ENCODE results near the gene PRSS50.
A peak's percentile ranks its signal among the peaks of the same experiment; 100 is the strongest.
"Not testable (repeated sequence)": the region's sequence is repeated elsewhere in the genome, so short reads cannot be mapped to it uniquely, and the experiment has no call there.

Gene PRSS50

GRCh38 chr3:46706771-46707582 is 10.7 kb downstream of the PRSS50 start:
- DNase-seq: no peak

- no peak for DNase-seq
Measured at GRCh38 chr3:46705751-46706552, 11.7 kb downstream of the PRSS50 start.

GRCh38 chr3:46705022-46705530 is 12.6 kb downstream of the PRSS50 start:
- peak; percentile 75 for DNase-seq

GRCh38 chr3:46704346-46704745 is 13.3 kb downstream of the PRSS50 start:
- not testable (repeated sequence) for DNase-seq

- no peak for DNase-seq
Measured at GRCh38 chr3:46703013-46703520, 14.6 kb downstream of the PRSS50 start.

- no peak for DNase-seq
Measured at GRCh38 chr3:46702246-46703012, 15.2 kb downstream of the PRSS50 start.

GRCh38 chr3:46701181-46701939 is 16.3 kb downstream of the PRSS50 start, which contains the start of gene TMIE:
Gene TMIE (plus strand): TSS chr3:46701392. CDS start chr3:46701488, 96 bp downstream.
- peak; percentile 9 for DNase-seq

- no peak for DNase-seq
Measured at GRCh38 chr3:46700772-46701171, 16.9 kb downstream of the PRSS50 start.

- DNase-seq: no peak
Measured at GRCh38 chr3:46699676-46700523, 17.8 kb downstream of the PRSS50 start.

GRCh38 chr3:46695962-46696894 is 21.4 kb downstream of the PRSS50 start:
- DNase-seq: no peak

GRCh38 chr3:46695177-46695961 is 22.3 kb downstream of the PRSS50 start:
- peak; percentile 42 for DNase-seq

- DNase-seq: no peak
Measured at GRCh38 chr3:46694520-46694919, 23.1 kb downstream of the PRSS50 start.

- no peak for DNase-seq
Measured at GRCh38 chr3:46693892-46694226, 23.8 kb downstream of the PRSS50 start.

GRCh38 chr3:46693038-46693891 is 24.4 kb downstream of the PRSS50 start, which contains the start of gene ALS2CL:
Gene ALS2CL (minus strand): TSS chr3:46693679. CDS start chr3:46689440, 4,239 bp downstream.
- peak; percentile 26 for DNase-seq

- DNase-seq: no peak
Measured at GRCh38 chr3:46692566-46692990, 25.1 kb downstream of the PRSS50 start.

- no peak for DNase-seq
Measured at GRCh38 chr3:46690798-46691197, 26.9 kb downstream of the PRSS50 start.

GRCh38 chr3:46685446-46685845 is 32.2 kb downstream of the PRSS50 start:
- no peak for DNase-seq

- no peak for DNase-seq
Measured at GRCh38 chr3:46684891-46685290, 32.8 kb downstream of the PRSS50 start.
